Stimulated activated CD4-positive, alpha-beta T cell treated with anti-CD3 and anti-CD28 coated beads, Interleukin-2, amount 100 ng/mL, for 4 hours (primary cell): ENCODE measurements around the gene TAS2R19.
"Not testable (repeated sequence)": the region's sequence is repeated elsewhere in the genome, so short reads cannot be mapped to it uniquely, and the experiment has no call there.

ENCODE experiments used
- DNase-seq: peaks from one replicate; pipeline ENCODE4 v3.0.0-alpha.2; 2020; ENCODE audit warnings: low read depth

Gene TAS2R19

GRCh38 chr12:11022520-11022919 lies at the start of gene TAS2R19:
Gene TAS2R19, minus strand, starts transcription at chr12:11022620. Its CDS starts 49 bp downstream, at chr12:11022571.
- DNase-seq, result no peak

- no peak for DNase-seq
Measured at GRCh38 chr12:11071414-11071813, 49.0 kb upstream of the TAS2R19 start.

GRCh38 chr12:11070999-11071398 lies 48.6 kb upstream of the TAS2R19 start:
- no peak for DNase-seq

- DNase-seq, result no peak
Measured at GRCh38 chr12:11069854-11070365, 47.5 kb upstream of the TAS2R19 start.

- no peak for DNase-seq
Measured at GRCh38 chr12:11067514-11067913, 45.1 kb upstream of the TAS2R19 start.

GRCh38 chr12:11062194-11062593 lies 39.8 kb upstream of the TAS2R19 start, which contains the start of gene TAS2R46:
Gene TAS2R46, minus strand, starts transcription at chr12:11062294. Its CDS starts 0 bp downstream, at chr12:11062294.
- DNase-seq, result not testable (repeated sequence)

GRCh38 chr12:11059784-11060183 lies 37.4 kb upstream of the TAS2R19 start:
- no peak for DNase-seq

- no peak for DNase-seq
Measured at GRCh38 chr12:11059041-11059440, 36.6 kb upstream of the TAS2R19 start.

GRCh38 chr12:11055306-11055705 lies 32.9 kb upstream of the TAS2R19 start:
- no peak for DNase-seq

GRCh38 chr12:11049806-11050531 lies 27.5 kb upstream of the TAS2R19 start:
- not testable (repeated sequence) for DNase-seq

GRCh38 chr12:11041366-11041765 lies 18.9 kb upstream of the TAS2R19 start:
- not testable (repeated sequence) for DNase-seq

- DNase-seq, result no peak
Measured at GRCh38 chr12:11040162-11040561, 17.7 kb upstream of the TAS2R19 start.

- no peak for DNase-seq
Measured at GRCh38 chr12:11039171-11039570, 16.8 kb upstream of the TAS2R19 start.

GRCh38 chr12:11033959-11034358 lies 11.5 kb upstream of the TAS2R19 start:
- not testable (repeated sequence) for DNase-seq

GRCh38 chr12:11031307-11031706 lies 8.9 kb upstream of the TAS2R19 start, which contains the start of gene TAS2R31:
Gene TAS2R31, minus strand, starts transcription at chr12:11031407. Its CDS starts 72 bp downstream, at chr12:11031335.
- no peak for DNase-seq

- DNase-seq, result no peak
Measured at GRCh38 chr12:11026118-11026517, 3.7 kb upstream of the TAS2R19 start.

- DNase-seq, result no peak
Measured at GRCh38 chr12:11023387-11023786, 967 bp upstream of the TAS2R19 start.

- DNase-seq, result no peak
Measured at GRCh38 chr12:11016937-11017336, 5.5 kb downstream of the TAS2R19 start.

- no peak for DNase-seq
Measured at GRCh38 chr12:11015775-11016430, 6.5 kb downstream of the TAS2R19 start.

GRCh38 chr12:11014234-11014633 lies 8.2 kb downstream of the TAS2R19 start:
- DNase-seq, result no peak

GRCh38 chr12:11007608-11008007 lies 14.8 kb downstream of the TAS2R19 start:
- no peak for DNase-seq

GRCh38 chr12:10998204-10998603 lies 24.2 kb downstream of the TAS2R19 start, which contains the start of gene TAS2R20:
Gene TAS2R20, minus strand, starts transcription at chr12:10998304. Its CDS starts 429 bp downstream, at chr12:10997875.
- DNase-seq, result no peak

GRCh38 chr12:10994307-10994706 lies 28.1 kb downstream of the TAS2R19 start:
- no peak for DNase-seq
